Activated naive CD4-positive, alpha-beta T cell treated with anti-CD3 and anti-CD28 coated beads, Interleukin-2, amount 50 U/mL, for 24 hours (primary cell): Measurements from ENCODE around the gene SPIN1.
A peak's percentile ranks its signal among the peaks of the same experiment; 100 is the strongest.

Experiments used
- H3K27ac Mint-ChIP-seq: one replicate; pipeline ENCODE4 v1.8.0; 2021; ENCODE audit warnings: mild to moderate bottlenecking, mixed read lengths
- H3K27me3 Mint-ChIP-seq: one replicate; pipeline ENCODE4 v1.8.0; 2021; ENCODE audit warnings: mixed read lengths
- H3K36me3 Mint-ChIP-seq: one replicate; pipeline ENCODE4 v1.8.0; 2021; ENCODE audit warnings: mixed read lengths
- H3K4me1 Mint-ChIP-seq: one replicate; pipeline ENCODE4 v1.8.0; 2021; ENCODE audit warnings: mixed read lengths
- H3K4me3 Mint-ChIP-seq: one replicate; pipeline ENCODE4 v1.8.0; 2021; ENCODE audit warnings: mild to moderate bottlenecking, mixed read lengths
- H3K9me3 Mint-ChIP-seq: one replicate; pipeline ENCODE4 v1.8.0; 2021; ENCODE audit warnings: mixed read lengths

Gene SPIN1

DNA sequence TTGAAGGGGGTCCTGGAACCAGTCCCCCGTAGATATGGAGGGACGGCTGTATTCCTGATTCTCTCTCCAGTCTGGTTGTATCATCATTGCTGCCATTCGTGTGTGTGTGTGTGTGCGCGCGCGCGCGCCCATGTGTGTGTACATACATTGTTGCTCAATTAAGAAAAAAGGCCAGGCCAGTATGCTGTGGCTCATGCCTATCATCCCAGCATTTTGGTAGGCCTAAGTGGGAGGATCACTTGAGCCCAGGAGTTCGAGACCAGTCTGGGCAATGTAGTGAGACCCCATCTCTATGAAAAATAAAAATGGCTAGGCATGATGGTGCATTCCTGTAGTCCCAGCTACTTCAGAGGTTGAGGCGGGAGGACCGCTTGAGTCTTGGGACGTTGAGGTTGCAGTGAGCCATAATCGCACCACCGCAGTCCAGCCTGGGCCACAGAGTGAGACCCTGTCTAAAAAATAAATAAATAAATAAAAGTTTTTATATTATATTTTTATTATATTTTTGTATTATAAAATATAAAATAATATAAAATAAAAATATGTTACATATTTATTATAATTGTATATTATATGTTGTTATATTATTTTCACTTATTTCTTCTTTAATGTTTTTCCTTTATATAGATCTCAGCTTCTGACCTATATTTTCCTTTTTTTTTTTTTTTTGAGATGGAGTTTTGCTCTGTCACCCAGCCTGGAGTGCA, 53.2 kb downstream of the SPIN1 start:
- H3K4me1 Mint-ChIP-seq, result peaks cover 46% of the 10 kb centered on the region
- H3K36me3 Mint-ChIP-seq, result peaks cover 35% of the 10 kb centered on the region
- no peak overlapping the region for H3K27ac Mint-ChIP-seq
- peaks cover 6% of the 10 kb centered on the region for H3K9me3 Mint-ChIP-seq
- H3K4me3 Mint-ChIP-seq, result no peak overlapping the region
- no peaks in the 10 kb centered on the region for H3K27me3 Mint-ChIP-seq

DNA sequence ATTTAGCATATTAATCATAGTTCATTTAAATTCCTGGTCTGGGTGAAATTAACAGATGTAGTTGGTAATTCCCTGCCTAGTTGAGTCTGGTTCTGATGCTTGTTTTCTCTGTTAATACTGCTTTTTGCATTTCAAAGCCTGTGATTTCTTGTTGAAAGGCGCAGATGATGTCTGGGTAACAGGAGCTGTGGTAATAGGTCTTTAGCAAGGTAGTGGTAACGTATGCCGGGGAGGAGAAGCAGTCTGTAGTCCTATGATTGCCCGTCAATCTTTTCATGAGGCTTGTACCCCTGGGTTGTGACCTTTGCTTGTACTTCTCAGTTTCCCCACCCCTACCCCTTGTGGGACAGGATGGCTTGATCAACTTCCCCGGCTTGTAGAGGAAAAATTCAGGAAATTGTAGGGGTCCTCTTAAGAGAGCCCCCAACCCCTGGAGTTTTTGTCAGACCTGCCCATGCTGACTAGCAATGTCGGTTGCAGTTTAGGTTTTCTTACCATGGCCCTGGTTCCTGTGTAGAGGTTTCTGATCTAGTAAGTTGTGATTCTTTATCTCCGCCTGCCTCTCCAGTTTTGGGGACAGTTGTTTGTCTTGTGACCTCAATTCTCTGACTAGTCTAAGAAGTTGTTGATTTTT, 55.4 kb downstream of the SPIN1 start:
- H3K4me1 Mint-ChIP-seq, result peaks cover 53% of the 10 kb centered on the region
- peaks cover 6% of the 10 kb centered on the region for H3K9me3 Mint-ChIP-seq
- H3K27me3 Mint-ChIP-seq, result no peaks in the 10 kb centered on the region
- no peak overlapping the region for H3K27ac Mint-ChIP-seq
- H3K36me3 Mint-ChIP-seq, result peaks cover 27% of the 10 kb centered on the region
- no peak overlapping the region for H3K4me3 Mint-ChIP-seq

DNA sequence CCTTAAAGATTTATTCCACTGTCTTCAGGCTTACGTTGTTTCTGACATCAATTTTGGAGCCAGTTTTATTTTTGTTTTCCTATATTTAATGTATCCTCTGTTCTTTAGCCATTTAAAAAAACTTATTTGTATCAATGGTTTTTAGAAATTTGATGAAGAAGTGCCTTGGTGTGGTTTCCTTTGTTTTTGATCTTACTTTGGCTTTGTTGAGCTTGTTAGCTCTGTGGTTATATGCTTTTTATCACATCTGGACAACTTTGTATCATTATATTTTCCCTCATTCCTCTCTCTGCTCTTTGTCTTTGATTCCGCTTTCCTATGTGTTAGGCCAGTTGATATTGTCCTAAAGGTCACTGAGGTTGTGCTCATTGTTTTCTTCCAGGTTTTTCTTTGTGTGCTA, 58.5 kb downstream of the SPIN1 start:
- Mint-ChIP-seq H3K27me3 (no peaks in the 10 kb centered on the region), H3K27ac (no peak overlapping the region), H3K9me3 (peaks cover 6% of the 10 kb centered on the region), H3K4me3 (no peak overlapping the region), H3K36me3 (peaks cover 34% of the 10 kb centered on the region), H3K4me1 (peaks cover 40% of the 10 kb centered on the region)

DNA sequence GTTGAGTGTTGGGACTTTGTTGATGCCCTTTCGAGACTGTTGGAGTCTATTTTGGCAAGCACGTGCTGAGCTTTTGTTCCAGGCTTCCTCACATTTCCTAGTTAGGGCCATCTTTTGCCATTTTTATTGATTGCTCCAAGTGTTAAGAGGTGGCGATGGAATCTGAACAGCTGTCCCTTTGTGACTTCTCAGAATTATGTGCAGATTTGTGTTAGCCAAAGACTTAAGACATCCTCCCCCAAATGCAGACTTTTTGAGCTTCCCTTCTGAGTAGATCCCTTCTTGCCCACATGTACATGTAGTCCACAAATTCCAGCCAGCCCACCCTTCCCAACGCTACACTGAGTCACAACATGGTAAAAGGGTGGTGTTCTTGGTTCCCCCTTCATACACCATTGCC, 59.2 kb downstream of the SPIN1 start:
- peaks cover 34% of the 10 kb centered on the region for H3K36me3 Mint-ChIP-seq
- peaks cover 6% of the 10 kb centered on the region for H3K9me3 Mint-ChIP-seq
- H3K4me3 Mint-ChIP-seq, result no peak overlapping the region
- H3K27ac Mint-ChIP-seq, result no peak overlapping the region
- H3K4me1 Mint-ChIP-seq, result peaks cover 33% of the 10 kb centered on the region
- H3K27me3 Mint-ChIP-seq, result no peaks in the 10 kb centered on the region

DNA sequence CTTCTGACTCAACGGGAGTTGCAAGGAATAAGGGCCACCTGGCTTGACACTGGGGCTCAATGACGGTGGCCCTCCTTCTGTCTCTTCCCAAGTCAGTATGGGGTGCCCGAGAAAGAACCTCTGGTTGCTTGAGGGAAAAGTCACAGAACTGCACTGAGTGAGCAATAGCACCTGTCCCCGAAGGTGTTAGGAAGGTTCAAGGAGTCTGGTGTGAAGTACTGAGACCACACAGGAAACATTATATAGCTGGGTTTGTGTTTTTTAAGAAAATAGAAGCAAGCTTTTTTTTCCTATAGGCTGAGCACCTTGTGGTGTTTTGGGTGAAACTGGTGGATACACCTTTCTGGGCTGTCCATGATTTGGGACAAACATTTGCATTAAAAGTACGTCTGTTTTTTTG, 62.9 kb downstream of the SPIN1 start:
- H3K9me3 Mint-ChIP-seq, result peaks cover under 1% of the 10 kb centered on the region
- H3K36me3 Mint-ChIP-seq, result peaks cover 16% of the 10 kb centered on the region
- H3K4me3 Mint-ChIP-seq, result no peak overlapping the region
- no peak overlapping the region for H3K27ac Mint-ChIP-seq
- H3K4me1 Mint-ChIP-seq, result peaks cover 15% of the 10 kb centered on the region
- H3K27me3 Mint-ChIP-seq, result no peaks in the 10 kb centered on the region

DNA sequence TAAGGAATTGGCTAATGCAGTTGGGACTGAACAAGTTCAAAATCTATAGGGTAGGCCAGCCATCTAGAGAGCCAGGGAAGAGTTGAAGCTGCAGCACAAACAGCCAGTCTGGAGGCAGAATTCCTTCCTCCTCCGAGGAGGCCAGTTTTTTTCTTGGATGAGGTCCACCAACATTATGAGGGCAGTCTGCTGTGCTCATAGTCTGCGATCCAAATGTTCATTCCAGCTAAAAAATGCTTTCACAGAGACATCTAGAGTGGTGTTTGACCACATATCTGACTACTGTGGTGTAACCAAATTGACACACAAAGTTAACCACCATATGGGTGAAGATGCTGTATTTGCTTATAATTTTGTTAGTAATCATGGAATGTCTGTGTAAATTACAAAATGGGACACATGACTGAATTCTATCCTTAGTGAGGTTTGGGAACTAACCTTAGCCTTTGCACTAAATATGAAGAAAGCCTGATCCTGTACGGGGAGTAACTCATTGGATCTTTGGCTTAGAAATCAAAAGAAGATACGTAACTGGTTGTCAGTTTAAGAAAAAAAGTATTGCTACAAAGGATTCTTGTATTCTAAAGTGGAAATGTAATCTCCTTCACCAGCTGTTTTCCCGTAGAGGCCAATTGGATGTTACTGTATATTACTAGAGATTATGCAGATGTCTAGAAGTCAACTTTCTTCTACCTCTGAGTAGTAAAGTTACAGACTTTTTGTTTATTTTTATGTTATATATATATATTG, 70.6 kb downstream of the SPIN1 start:
- Mint-ChIP-seq H3K4me3 (no peak overlapping the region), H3K27ac (no peak overlapping the region), H3K36me3 (peaks cover 12% of the 10 kb centered on the region), H3K4me1 (peaks cover 11% of the 10 kb centered on the region), H3K27me3 (no peaks in the 10 kb centered on the region), H3K9me3 (no peaks in the 10 kb centered on the region)

DNA sequence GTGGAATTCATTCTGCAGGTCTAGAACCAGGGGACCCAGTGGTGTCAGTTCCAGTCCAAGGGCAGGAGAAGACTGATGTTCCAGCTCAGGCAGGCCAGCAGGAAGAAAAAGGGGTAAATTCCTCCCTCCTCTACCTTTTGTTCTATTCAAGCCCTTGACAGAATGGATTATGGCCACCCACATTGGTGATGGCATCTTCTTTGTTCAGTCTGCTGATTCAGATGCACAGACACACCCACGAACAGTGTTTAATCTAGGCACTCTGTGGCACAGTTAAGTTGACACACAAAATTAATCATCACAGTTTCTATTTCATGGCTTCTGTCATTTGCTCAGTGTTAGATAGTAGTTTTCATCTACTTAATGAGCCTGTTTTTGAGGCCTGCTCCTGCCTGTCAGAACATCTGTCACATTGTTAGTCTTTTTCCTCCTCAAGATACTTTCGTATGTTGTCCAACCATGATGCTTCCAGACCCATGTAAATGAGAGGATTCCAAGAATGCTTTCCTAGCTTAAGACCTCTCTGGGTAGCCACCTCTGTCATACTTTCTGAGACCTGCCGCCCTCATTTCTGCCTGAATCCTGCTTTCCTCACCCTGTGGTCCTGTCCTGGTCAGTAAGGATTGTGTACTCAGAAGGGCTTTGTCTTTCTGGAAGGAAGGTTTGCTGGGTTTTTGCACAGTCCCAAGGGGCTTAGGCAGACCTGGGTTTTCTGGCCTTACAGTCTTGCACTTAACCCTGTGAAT, 72.5 kb downstream of the SPIN1 start:
- Mint-ChIP-seq H3K27ac (no peak overlapping the region), H3K4me1 (peaks cover 11% of the 10 kb centered on the region), H3K36me3 (peaks cover 15% of the 10 kb centered on the region)

DNA sequence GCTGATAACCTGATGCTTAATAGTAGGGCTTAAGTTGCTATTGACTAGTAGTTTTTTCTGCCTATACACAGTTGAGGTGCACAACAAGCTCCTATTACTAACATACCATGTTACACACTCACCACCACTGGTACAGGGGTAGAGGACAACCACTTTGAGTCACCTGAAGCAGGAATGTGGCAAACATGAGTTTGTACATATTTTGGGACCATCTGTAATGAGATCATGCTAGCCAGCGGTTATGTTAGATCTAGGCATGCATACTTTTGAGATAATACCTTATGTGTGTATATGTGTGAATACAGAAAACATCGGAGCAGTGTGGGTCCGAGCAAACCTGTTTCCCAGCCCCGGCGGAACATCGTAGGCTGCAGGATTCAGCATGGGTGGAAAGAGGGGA, 73.9 kb downstream of the SPIN1 start:
- no peak overlapping the region for H3K4me3 Mint-ChIP-seq
- H3K27ac Mint-ChIP-seq, result no peak overlapping the region
- H3K36me3 Mint-ChIP-seq, result peaks cover 16% of the 10 kb centered on the region
- H3K9me3 Mint-ChIP-seq, result no peaks in the 10 kb centered on the region
- no peaks in the 10 kb centered on the region for H3K27me3 Mint-ChIP-seq
- peaks cover 11% of the 10 kb centered on the region for H3K4me1 Mint-ChIP-seq

More for the DNA sequence above, 72.5 kb downstream of the SPIN1 start:
- Mint-ChIP-seq H3K4me3 (no peak overlapping the region), H3K27me3 (no peaks in the 10 kb centered on the region), H3K9me3 (no peaks in the 10 kb centered on the region)

DNA sequence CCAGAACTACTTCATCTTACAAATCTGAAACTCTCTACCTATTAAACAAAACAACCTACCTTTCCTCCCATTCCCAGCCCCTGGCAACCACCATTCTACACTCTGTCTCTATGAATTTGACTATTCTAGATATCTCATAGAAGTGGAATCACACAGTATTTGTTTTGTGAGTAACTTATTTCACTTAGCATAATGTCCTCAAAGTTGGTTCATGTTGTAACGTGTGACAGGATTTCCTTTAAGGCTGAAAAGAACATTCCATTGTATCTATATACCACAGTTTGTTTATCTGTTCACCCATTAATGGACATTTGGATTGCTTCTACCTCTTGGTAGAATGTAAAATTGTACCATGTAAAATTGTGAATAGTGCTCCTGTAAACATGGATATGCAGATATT, 76.6 kb downstream of the SPIN1 start:
- H3K27me3 Mint-ChIP-seq, result no peaks in the 10 kb centered on the region
- peaks cover 11% of the 10 kb centered on the region for H3K4me1 Mint-ChIP-seq
- peaks cover 26% of the 10 kb centered on the region for H3K36me3 Mint-ChIP-seq

DNA sequence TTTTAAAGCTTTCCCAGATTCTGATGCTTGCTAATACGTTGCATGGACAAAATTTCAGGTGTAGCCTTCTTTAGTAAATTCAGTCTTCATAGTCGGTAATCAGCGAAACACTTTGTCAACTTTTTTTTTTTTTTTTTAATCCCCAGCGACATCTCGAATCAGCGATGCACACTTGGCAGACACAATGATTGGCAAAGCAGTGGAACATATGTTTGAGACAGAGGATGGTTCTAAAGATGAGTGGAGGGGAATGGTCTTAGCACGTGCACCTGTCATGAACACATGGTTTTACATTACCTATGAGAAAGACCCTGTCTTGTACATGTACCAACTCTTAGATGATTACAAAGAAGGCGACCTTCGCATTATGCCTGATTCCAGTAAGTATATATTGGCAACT, 80.0 kb downstream of the SPIN1 start:
- no peaks in the 10 kb centered on the region for H3K4me1 Mint-ChIP-seq
- no peak overlapping the region for H3K4me3 Mint-ChIP-seq
- H3K27me3 Mint-ChIP-seq, result no peaks in the 10 kb centered on the region
- no peak overlapping the region for H3K27ac Mint-ChIP-seq
- H3K9me3 Mint-ChIP-seq, result no peaks in the 10 kb centered on the region
- peaks cover 28% of the 10 kb centered on the region for H3K36me3 Mint-ChIP-seq

More for the DNA sequence above, 76.6 kb downstream of the SPIN1 start:
- Mint-ChIP-seq H3K27ac (peak overlapping the region; percentile 2), H3K4me3 (no peak overlapping the region), H3K9me3 (no peaks in the 10 kb centered on the region)

DNA sequence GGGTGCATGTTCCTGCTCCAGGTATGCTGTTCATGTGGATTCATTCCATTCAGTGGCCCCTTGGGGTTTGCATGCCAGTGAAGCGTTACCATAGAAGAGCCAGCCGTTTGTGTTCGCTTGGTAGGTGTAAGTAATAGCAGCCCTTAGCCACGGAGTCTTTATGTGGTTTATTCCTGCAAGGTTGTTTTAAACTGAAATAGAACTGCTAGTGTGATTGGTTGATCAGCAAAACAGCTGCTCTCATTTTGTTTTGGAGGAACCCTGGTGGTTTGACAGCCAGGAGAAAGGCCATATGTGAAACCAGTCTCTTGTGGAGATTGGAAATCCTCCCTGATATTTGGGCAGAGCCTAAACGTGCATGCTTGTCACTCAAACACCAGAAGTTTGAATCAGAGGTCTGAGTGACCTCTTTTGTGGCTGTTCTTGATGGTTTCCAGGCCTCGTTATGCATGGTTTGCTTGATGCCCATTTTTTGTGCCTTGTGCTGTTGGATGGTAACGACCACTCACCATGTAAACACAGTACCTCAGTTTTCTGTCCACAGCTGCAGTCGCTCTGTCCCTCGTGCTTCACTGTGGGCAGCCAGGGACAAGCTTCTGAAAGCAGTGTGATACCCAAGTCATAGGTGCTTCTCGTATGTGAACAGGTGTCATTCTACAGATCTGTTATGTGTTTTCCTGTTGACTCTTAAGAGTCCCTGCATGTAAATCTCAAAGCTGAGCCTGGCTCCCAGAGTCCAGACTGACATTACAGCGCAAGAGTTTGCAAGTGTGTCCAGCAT, 88.4 kb downstream of the SPIN1 start:
- peaks cover 7% of the 10 kb centered on the region for H3K4me1 Mint-ChIP-seq
- no peak overlapping the region for H3K4me3 Mint-ChIP-seq
- H3K27me3 Mint-ChIP-seq, result no peaks in the 10 kb centered on the region
- H3K27ac Mint-ChIP-seq, result no peak overlapping the region
- H3K9me3 Mint-ChIP-seq, result no peaks in the 10 kb centered on the region
- peaks cover 8% of the 10 kb centered on the region for H3K36me3 Mint-ChIP-seq

DNA sequence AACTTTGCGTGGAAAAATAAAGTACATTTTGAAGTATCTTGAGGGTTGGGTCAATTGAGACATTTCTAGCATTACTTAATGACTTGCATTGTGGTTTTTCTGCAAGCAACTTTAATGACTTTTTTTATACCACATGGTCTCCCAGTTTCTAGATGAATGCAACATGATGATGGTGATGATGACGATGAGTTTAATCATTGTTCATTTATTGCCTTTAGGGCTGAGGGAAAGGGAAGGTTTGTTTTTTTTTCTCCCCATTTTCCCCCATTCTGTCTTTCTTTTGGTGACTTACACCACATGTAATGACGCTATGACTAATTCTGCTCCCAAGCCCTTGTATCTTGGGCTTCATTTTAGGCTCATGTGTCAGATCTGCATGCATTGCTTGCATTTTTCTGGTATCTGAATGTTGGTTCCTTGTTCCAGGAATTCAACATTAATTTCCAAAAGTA, 89.1 kb downstream of the SPIN1 start:
- H3K4me3 Mint-ChIP-seq, result no peak overlapping the region
- H3K27ac Mint-ChIP-seq, result no peak overlapping the region
- H3K4me1 Mint-ChIP-seq, result peaks cover 7% of the 10 kb centered on the region
- H3K9me3 Mint-ChIP-seq, result no peaks in the 10 kb centered on the region
- H3K36me3 Mint-ChIP-seq, result peaks cover 11% of the 10 kb centered on the region
- H3K27me3 Mint-ChIP-seq, result no peaks in the 10 kb centered on the region

DNA sequence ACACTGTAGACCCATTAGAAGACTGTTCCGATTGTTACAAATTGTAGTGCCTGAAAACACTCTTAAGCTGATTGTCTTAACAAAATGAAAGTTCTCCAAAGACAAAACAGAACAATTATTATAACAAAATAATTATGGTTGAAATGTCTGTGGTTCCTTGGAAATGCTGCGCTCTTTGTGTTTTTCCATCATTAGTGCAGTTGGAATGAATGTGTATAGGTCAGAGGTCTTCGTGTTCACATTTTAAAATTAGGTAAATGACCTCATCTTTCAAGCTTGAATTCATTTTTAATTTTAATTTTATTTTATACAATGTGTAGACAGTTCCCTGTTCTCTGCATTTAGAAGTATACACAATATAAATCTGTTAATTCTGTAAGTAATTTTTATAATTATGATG, 90.0 kb downstream of the SPIN1 start:
- Mint-ChIP-seq H3K36me3 (peaks cover 11% of the 10 kb centered on the region), H3K4me1 (peaks cover 7% of the 10 kb centered on the region), H3K9me3 (no peaks in the 10 kb centered on the region)

DNA sequence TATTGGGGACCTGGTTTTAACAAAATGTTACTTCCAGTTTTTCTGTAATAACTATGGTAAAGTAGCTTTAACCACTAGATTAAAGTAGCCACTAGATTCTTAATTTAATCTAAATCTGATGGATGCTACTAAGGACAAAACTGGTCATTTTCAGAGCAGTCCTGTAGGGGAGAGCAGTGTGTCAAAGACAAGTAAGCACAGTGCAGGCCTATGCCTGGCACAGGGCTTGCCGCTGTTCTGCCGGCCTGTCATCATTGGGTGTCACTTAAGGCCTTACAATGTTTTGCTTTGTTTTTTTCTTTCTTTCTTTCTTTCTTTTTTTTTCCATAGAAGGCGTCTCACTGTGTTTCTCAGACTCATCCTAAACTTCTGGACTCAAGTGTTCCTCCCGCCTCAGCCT, 93.7 kb downstream of the SPIN1 start:
- Mint-ChIP-seq H3K27me3 (no peaks in the 10 kb centered on the region), H3K4me3 (no peak overlapping the region), H3K4me1 (peaks cover 7% of the 10 kb centered on the region), H3K36me3 (peaks cover 7% of the 10 kb centered on the region), H3K27ac (no peak overlapping the region), H3K9me3 (no peaks in the 10 kb centered on the region)

More for the DNA sequence above, 90.0 kb downstream of the SPIN1 start:
- H3K27me3 Mint-ChIP-seq, result no peaks in the 10 kb centered on the region
- no peak overlapping the region for H3K4me3 Mint-ChIP-seq
- no peak overlapping the region for H3K27ac Mint-ChIP-seq

DNA sequence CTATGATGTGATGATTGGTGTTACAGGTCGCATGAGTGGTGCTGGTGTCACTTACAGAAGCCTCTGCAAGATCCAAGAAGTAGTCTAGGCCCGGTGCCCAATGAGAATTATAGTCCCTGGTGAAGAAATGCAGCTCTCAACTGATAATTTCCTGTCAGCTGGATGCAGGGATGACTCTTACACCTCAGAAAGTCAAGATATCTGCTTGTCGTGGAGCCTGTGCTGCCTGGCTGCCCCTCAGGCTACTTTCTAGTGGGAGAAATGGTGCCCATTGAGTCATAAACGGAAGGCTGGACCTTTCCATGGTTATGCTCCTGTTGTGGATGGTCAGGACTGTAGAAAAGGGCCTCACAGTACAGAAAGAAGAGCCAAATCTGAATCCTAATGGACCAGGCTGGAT, 99.9 kb downstream of the SPIN1 start:
- no peaks in the 10 kb centered on the region for H3K36me3 Mint-ChIP-seq
- no peak overlapping the region for H3K4me3 Mint-ChIP-seq
- H3K27me3 Mint-ChIP-seq, result no peaks in the 10 kb centered on the region
- H3K4me1 Mint-ChIP-seq, result no peaks in the 10 kb centered on the region
- H3K27ac Mint-ChIP-seq, result no peak overlapping the region
- H3K9me3 Mint-ChIP-seq, result no peaks in the 10 kb centered on the region
